ENCODE results near the gene AXIN1.
"Not testable (repeated sequence)": the region's sequence is repeated elsewhere in the genome, so short reads cannot be mapped to it uniquely, and the experiment has no call there.

AXIN1 gene

DNA sequence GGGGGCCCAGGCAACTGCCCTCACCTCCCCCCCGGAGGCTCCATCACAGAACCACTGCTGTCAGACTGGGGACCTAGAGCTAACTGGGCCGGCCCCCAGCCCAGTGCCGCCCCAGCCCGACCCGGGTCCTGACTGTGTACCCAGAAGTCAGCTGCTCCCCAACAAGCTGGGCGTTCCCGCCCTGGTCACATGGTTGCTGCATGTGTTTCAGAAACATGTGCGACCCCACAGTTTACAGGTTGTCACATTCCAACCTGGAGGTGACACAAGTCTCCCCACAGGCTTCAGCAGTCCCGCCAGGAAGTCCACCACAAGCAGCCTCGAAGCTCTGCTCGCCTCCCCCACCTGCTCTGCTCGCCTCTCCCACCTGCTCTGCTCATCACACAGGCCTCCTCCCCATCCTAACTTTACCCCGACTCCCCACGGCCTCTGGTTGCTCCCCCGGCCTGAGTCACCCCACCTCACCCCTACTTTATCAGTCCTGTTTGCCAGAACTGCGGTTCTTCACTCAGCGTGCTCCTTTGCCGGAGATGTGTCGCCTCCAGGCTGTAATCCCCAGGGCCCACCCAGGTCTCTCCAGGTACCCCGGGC, 16.8 kb upstream of the AXIN1 start:
- DNase-seq = no peak

DNA sequence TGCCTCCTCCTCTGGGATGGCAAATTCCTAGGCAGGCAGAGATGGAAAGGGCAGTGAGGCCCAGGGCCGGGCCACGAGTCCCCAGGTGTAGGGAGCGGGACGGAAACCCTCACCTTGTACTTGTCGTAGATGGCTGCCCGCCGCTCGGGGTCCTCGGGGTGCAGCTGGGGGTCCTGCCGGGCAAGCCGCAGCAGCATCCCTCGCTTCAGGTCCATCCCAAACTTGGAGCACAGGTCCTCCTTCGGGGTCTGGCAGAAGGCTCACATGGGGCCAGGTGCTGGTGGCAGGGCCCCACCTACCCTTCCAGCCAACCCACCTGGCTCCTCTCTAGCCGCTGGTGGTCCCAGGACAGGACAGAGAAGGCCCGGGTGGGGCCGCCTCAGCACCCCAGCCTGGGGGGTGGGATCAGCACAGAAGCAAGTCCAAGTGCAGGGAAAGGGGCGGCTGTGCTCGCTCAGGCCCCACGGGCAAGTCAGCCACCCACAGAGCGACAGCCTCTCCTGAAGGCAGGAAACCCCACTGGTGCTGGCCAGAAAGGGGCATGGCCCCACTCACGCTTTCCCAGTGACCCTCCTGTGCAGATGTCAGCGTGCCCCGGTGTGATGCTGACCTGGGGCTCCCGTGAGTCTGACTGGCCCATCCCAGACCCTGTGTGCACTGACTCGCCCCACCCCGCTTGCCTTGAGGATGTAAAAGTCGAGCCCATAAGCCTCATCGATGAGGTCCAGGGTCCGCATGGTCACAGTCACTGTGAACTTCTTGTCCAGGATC, 16.1 kb upstream of the AXIN1 start:
- no peak for DNase-seq

DNA sequence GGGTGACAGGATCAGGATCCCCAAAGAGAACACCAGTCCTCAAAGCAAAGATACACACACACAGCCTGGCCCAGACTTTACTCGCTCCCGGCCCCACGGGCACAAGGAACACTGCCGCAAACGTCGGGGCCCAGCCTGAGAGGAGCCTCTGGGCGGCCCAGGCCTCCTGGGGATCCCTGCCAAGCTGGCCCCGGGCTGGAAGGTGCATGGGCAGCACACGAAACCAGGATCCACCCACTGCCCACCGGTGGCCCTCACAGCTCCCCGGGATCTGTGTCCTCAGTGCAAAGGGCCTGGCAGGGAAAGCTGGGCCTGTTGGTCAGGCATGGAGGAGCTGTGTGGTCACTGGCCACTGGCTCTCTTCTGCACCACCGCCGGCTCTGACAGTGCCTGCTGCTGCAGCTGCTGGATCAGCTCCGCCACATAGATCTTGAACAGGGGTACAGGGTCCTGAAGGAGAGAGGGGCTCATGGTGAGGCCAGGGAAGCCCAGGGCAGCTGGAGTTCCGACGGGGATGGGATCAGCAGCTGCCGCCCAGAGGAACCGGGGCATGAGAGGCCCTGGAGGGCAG, 14.9 kb upstream of the AXIN1 start:
- no peak for DNase-seq

DNA sequence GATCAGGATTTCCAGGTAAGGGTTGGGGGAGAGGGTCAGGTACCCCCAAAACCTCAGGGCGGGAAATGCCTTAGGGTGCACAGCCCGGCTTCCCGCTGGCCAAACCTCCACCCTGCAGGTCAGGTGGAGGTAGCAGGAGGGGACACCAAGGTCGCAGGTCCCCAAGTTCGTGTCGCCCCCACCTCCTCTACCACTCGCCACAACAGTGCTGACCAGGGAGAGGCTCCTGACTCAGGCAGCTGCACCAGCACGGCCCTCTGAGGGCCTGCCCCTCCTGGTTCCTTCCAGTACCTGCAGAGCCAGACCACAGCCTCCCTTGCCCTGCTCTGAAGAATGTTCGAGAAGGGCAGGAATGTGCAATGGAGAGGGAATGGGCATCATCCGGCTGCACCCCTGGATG, 14.0 kb upstream of the AXIN1 start:
- no peak for DNase-seq

DNA sequence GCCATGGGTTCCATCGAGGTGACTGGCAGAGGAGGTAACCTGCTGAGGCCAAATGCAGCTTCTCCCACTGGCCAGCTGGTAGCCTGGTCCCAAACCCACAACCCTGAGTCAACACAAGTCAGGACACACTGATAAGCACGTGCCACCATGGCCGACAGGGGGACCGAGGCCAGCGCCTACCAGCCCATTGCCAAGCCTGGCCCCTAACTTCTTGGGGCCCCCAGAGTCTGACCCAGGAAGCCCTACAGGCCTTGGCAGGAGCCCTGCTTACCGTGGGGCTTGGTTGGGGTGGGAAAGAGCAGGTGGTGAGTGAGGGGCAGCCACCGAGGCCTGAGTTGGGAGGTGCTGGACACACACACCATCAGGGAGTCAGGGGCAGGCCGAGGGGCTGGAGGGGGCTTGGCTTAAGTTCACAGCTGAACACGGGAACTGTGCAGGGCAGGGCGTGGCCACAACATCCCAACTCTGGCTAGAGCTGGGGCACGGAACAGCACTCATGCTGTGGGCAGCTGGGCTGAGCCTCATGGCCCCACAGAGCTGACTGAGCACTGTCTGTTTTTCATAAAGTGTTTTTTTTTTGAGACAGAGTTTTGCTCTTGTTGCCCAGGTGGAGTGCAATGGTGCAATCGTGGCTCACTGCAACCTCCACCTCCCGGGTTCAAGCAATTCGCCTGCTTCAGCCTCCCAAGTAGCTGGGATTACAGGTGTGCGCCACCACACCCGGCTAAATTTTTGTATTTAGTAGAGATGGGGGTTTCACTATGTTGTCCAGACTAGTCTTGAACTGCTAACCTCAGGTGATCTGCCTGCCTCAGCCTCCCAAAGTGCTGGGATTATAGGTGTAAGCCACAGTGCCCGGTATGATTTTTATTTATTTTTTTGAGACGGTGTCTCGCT, 12.3 kb upstream of the AXIN1 start:
- no peak for DNase-seq

DNA sequence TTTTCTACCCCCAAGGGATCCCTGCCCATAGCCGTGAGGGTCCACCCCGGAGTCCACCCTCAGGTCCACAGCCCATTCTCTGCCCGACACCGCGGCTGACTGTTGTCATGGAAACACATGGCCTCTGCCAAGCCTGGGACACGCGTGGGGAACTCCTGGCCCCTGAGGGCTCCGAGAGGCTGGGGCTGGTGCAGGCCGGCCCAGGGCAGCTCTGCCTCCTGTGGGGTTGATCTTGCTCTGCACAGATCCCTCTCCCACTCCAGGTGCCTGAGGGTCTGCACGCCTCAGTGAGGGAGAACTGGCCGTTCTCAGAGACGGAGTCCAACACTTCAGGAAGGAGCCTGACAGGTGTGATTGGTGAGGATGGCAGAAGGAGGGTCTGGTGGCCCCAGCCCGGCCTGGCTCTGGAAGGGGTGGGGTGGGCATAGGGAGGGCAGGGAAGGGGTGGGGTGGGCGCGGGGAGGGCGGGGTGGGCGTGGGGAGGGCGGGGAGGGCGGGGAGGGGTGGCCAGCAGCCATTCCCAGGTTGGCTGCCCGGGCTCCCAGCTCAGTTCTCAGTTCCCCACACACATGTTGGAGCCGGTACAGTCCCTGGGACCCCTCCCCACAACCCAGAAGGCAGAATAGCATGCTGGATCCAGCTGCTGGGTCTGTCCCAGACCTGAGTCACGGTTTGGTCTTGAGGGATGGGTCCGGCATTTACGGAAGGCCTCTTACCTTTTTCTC, 11.4 kb upstream of the AXIN1 start:
- DNase-seq = no peak

DNA sequence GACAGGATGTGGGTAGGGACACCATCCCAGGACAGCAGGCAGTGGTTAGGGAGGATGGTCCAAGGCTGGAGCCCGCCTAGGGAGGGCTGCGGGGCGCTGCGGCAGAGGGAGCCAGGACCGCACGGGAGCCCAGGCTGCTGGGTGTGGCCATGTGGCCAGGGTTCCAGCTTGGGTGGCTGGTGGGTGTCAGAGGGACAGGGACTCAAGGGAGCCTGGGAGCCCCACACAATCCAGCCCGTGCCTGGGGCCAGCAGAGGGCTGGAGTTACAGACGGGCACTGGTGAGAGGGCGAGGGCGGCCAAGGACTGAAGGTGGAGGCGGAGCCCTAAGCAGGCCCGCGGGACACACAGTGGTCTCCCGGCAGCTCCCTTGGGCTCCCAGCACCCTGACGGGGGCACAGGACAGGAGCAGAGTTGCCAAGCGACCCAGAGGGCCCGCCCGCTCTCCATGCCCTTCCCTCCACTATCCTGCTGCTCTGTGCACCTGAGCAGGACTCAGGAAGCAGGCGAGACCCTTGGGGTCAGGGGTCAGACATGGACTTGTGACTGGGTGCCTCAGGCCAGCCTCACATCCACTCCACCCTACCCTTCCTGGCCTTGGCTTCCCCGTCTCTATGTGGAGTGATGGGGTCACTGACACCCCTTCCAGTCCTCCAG, 10.7 kb upstream of the AXIN1 start:
- DNase-seq = no peak

DNA sequence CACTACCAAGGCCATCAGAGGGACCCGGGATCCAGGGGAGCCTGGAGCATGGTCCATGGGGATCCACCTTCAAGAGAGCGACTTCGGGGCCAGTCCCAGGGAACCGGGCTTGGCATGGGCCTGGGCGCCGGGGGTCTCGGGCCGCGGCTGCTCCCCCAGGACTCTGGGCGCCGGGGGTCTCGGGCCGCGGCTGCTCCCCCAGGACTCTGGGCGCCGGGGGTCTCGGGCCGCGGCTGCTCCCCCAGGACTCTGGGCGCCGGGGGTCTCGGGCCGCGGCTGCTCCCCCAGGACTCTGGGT, 10.1 kb upstream of the AXIN1 start:
- DNase-seq = not testable (repeated sequence)

DNA sequence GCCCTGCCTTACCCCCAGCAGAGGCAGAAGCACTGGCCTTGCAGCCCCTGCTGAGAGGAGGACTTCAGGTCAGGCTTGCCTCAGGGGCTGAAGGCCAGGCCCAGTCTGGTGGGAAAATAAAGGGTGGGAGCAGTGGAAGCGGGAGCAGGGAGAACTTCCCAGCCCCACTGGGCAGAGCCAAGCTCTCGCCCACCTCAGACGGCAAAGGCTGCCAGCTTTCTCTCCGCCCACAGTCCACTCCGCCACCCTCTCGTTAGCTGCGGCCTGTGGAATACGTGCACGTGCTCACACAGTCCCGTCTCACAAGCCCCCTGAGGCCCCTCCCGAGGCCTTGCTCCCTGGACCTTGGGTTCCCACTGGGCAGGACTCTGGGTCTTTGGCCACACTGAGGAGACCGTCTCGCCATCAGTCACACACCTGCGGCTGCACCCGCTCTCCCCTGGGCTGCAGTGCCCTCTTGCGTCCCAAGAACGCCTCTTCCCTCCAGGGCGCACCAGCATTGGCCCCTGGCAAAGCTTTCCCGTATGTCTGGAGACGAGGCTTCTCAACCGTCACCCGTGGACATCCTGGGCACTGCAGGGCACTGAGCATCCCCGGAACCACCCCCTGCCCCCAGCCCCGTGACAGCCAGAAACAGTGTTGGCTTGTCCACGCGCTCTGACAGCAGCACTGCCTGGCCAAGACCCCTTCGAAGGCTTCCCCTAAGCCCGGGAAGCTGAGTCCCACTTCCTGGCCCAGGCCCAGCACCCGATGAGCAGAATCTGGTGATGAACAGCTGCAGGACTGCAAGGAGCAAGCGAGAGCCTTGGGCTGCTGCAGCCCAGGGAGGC, 9.6 kb upstream of the AXIN1 start:
- peak; percentile 80 for DNase-seq

DNA sequence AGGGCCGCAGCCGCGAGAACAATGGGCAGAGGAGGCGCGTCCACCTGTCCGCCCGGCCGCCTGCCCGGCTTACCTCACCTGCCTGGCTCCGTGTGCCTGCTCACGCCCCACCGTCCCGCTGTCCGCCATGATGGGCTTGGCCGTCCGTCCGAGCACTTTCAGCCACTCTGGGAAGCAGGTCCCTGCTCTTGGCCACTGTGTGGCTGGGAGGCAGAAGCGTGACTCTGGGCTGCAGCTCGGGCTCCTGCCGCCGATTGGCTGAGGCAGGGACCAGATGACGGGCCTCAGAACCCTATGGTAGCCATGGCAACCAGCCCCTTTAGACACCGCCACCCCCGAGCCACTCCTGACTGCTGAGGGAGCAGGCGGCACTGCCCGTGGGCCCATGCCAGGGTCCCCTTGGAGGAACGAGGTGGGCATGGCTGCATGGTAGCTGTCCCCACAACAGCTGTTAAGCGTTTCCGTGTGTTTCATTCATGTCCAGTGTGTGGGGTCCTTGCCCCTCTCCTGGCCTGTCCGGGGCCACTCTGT, 8.9 kb upstream of the AXIN1 start:
- no peak for DNase-seq

DNA sequence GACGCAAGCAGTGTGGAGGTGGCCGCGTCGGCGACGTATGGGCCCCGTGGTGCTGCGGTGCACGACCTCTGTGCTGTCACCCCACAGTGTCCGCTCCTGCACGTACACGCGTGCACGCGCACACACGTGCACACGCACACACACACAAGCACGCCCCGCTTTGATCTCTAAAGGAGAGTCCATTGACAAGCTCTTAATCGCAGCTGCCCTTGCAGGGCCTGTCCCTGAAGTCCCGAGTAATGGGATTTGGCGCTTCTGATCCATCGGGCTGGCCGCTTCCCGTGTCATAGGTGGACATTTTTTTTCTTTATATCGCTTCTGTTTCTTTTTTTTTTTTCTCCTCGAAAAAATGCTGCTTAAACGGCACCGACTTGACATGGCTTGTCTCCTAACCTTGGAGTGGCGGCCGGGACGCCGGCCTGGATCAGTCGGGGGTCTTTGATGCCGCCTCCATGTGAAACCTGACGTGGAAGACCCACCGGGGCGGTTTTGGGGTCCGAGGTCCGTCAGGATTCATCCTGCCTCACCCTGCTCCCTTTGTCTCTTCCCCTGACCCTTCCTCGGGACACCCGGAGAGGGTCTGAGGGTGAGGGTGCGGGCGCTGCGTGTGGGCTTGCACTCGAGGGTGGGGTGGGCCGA, 8.3 kb upstream of the AXIN1 start:
- no peak for DNase-seq

DNA sequence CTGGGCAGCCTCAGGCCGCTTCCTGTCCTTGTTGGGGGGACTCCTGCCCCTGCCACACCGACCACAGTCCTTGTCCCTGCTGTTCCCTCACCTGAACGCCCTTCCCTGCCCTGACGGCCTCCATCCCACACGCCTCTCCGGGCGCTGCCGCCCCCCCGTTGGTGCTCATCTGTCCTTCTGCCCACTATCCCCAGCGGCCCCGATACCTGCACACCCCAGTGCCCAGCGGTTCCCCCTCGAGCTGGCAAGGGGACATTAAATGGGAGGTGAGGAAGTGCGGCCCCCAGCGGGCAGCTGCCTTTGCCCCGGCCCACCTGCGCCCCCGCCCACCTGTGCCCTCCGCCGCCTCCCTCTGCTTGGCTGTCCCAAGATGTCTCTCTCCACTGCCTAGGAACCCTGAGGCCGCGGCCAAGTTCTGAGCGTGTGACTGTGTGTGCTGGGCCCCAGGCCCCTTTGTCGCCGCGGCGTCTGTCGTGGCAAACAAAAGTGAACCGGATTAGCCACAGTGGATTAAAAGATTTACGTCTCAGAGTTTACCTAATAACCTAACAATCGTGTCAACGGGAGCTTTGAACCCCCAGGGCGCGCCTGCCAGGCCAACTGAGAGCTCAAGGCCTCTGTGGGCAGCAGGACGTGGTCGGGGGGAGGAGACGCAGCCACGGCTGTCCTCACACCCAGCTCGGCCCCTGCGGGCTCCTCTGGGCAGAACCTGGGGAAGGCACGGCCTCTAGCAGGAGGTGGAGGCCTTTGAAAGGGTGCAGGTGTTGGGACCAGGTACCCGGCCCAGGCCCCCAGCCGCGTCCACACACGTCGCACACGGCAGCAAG, 7.6 kb upstream of the AXIN1 start:
- no peak for DNase-seq

DNA sequence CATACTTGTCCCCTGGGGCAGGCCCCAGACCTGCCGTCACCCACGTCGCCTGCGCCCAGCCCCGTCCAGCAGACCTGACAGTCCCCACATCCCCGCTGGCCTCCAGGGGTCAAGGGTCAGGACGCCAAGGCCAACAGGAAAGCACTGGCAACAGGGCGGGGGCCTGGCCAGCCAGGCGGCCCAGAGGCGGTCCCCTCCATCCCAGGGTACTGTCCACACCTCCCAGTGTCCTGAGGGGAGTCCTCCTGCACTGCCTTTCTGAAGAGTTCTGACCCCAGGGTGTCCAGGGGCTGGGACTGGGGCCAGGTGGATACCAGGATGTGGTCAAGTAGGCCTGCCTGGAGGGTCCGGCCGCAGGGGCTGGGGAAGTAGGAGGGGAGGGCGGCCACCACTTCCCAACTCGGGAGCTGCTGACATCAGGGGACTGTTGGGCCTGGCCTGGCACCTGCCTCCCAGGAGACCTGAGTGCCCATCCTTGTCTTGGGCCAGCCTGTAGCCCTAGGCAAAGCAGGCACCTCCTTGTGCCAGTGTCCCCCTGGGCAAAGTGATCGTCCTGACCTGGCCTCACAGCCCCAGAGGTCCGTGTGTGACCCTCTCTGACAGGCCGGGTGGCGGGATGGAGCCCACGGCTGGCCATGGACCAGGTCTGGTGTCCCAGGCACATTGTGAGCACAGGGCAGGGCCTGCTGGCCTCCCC, 6.7 kb upstream of the AXIN1 start:
- no peak for DNase-seq

DNA sequence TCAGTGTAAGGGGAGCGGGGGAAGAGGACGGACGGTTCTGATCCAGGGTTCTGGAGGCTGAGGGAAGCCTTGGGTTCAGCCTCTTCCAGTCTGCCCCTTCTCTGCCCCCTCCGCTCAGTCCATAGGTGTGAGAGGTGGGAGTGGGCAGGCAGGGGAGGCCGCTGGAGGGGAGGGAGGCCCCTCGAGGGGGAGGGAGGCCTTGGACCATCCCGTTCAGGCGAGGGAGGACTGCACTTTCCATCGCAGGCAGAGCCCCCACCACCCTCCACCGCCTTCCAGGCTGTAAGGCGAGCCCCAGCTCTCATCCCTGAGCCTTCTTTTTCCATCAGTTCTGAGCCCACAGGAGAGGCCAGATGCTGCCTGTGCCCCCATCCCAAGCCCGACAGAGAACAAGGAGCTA, 4.2 kb upstream of the AXIN1 start:
- no peak for DNase-seq

DNA sequence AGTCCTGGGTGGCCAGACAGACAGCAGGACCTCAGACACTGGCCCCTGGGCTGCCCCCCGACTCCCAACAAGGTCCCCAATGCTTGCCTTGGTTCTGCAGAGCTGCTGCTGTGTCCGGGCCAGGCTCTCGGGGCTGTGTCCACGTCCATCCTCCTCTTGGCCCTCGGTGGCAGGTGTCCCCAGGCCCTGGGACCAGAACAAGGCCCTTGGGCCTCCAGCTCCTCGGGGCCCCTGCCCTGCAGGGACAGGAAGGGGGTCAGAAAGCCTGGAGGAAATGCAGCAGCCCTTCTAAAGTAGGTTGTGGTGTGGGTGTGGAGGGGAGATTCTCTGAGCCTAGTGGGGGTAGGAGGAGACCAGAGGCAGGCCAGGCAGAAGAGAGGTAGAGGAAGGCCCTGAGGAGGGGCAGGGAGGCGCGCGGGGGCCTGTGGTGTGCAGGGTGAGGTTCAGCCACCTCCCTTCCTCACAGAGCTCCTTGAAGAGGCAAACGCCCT, 2.5 kb upstream of the AXIN1 start:
- peak; percentile 71 for DNase-seq

DNA sequence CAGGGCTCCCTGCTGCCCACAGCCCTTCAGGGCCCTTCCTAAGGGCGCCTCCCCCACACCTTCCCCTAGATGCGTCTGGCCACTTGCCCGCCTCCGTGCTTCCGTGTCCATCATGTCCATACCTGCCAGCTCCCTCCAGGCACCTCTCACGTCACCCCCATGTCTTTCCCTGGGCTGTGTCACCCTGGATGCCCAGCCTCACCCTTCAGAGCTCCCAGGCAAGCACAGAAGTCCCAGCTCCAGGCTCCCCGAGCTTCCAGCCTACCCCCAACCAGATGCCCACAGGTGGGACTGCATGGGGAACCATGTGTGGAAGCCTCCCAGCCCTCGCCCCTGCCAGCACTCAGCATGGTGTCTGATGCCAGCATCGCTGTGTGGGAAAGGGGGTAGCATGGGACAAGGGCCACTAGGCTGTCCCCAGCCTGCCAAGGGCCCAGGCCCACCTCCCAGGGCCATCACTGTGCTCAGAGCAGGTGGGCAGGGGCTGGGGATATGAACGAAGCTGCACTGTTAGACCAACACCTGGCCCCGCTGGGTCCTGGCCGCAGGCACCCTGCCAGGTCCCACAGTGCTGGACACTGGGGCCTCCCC, 1.9 kb upstream of the AXIN1 start:
- no peak for DNase-seq

DNA sequence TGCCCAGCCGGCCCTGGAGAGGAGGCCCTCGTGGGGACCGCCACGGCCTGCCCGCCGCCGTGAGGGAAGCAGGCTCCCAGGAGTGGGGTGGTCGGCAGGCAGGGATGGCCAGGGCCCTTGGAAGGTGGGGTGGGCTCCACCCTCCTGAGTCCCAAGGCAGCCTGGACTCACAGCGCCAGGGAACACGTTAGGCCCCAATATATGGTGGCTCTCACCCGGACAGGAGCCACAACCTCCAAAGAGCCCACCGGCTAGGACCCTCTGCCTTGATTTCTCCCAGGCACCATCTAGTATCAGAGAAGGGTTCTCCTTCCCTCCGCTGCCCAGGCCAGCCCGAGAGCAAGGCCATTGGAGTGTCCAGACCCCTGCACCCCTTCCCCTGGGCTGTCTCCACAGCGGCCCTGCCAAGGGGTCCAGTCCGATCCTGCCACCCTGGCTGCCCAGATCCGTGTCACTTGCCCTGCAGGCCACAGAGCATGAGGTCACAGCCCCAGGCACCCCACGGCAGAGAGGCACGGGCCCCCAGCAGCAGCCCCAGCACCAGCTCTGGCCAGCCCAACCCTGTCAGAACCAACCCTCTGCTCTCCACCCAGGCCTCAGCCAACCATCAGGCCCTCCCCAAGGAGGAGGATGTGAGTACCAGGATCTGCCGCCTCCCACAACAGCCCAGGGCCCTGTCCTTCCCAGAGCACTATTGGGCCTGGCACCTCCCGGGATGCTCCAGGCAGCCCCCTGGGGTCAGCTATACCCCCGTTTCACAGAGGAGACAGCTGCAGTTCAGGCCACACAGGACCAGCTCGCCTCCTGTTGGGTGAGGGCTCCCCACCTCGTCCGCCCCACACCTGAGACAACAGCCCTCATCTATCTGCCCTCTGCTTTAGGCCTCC, 1.1 kb upstream of the AXIN1 start:
- DNase-seq = no peak

Measured in CD4-positive, alpha-beta T cell treated with Interleukin-21 for 1 hour (primary cell).